ENCODE measurements around the gene IL17REL. TPM values are rescaled to one million over a fixed set of nuclear protein-coding genes. Genes with fewer than 3 reads are reported as not detected.

IL17REL gene
- total and polyA plus RNA-seq, 2 of the 13 experiments (the other 11 are each of a cell fraction or from before 2014, with no cell fraction given) = not detected

DNA sequence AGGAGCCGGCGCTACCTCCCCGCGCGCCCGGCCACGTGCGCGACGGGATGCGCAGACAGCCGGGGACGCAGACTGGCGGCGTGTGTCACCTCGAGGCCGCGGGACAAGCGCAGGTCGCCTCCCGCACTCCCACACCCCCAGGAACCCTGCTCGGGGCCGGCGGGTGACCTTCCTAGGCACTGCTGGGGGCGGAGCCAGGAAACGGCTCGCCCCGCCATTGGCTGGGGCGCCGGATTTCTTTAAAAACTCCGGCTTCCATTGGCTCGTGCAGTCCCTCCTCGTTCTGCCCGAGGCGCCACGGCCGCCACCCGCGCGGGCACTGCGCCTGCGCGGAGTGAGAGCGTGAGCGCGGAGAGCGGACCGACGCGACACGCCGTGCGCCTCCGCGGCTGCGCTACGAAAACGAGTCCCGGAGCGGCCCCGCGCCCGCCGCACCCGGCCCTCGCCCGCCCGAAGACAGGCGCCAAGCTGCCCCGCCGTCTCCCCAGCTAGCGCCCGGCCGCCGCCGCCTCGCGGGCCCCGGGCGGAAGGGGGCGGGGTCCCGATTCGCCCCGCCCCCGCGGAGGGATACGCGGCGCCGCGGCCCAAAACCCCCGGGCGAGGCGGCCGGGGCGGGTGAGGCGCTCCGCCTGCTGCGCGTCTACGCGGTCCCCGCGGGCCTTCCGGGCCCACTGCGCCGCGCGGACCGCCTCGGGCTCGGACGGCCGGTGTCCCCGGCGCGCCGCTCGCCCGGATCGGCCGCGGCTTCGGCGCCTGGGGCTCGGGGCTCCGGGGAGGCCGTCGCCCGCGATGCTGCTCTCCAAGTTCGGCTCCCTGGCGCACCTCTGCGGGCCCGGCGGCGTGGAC is 52.2 kb downstream of the IL17REL start, which contains the start of gene PIM3 (continued):
- TF ChIP-seq ZNF639 (CRISPR knock-in tag; conservative IDR thresholded peaks at IDR 0.05) = no peak; the same call in 1 of the 2 replicates
- peak; percentile 5 for TF ChIP-seq CBX1 (IDR thresholded peaks at IDR 0.05; ENCODE audit: low read depth)
- peak; percentile 28; the same call in 1 of the 2 replicates for TF ChIP-seq ZBTB42 (CRISPR knock-in tag; IDR thresholded peaks at IDR 0.05)
- peak; percentile 57 for TF ChIP-seq NR2C2 (CRISPR knock-in tag; IDR thresholded peaks at IDR 0.05; ENCODE audit: borderline replicate concordance)
- peak; percentile 64; the same call in 1 of the 2 replicates for TF ChIP-seq ZMYM4 (CRISPR knock-in tag; IDR thresholded peaks at IDR 0.05)
- TF ChIP-seq, protein P1, sequence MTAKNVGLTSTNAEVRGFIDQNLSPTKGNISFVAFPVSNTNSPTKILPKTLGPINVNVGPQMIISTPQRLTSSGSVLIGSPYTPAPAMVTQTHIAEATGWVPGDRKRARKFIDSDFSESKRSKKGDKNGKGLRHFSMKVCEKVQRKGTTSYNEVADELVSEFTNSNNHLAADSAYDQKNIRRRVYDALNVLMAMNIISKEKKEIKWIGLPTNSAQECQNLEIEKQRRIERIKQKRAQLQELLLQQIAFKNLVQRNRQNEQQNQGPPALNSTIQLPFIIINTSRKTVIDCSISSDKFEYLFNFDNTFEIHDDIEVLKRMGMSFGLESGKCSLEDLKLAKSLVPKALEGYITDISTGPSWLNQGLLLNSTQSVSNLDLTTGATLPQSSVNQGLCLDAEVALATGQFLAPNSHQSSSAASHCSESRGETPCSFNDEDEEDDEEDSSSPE (CRISPR knock-in tag; IDR thresholded peaks at IDR 0.05) = peak; percentile 73
- TF ChIP-seq ZNF773 (CRISPR knock-in tag; IDR thresholded peaks at IDR 0.05; ENCODE audit: borderline replicate concordance) = peak; percentile 88; the same call in 1 of the 2 replicates
- TF ChIP-seq, protein P2, sequence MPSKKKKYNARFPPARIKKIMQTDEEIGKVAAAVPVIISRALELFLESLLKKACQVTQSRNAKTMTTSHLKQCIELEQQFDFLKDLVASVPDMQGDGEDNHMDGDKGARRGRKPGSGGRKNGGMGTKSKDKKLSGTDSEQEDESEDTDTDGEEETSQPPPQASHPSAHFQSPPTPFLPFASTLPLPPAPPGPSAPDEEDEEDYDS (CRISPR knock-in tag; IDR thresholded peaks at IDR 0.05) = peak; percentile 99
- TF ChIP-seq NFIC (IDR thresholded peaks at IDR 0.05; ENCODE audit: low read length) = no peak
- no peak for TF ChIP-seq GZF1 (CRISPR knock-in tag; IDR thresholded peaks at IDR 0.05)
- TF ChIP-seq, protein P3, sequence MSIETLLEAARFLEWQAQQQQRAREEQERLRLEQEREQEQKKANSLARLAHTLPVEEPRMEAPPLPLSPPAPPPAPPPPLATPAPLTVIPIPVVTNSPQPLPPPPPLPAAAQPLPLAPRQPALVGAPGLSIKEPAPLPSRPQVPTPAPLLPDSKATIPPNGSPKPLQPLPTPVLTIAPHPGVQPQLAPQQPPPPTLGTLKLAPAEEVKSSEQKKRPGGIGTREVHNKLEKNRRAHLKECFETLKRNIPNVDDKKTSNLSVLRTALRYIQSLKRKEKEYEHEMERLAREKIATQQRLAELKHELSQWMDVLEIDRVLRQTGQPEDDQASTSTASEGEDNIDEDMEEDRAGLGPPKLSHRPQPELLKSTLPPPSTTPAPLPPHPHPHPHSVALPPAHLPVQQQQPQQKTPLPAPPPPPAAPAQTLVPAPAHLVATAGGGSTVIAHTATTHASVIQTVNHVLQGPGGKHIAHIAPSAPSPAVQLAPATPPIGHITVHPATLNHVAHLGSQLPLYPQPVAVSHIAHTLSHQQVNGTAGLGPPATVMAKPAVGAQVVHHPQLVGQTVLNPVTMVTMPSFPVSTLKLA (IDR thresholded peaks at IDR 0.05) = peak; percentile 50
- TF ChIP-seq, protein P4, sequence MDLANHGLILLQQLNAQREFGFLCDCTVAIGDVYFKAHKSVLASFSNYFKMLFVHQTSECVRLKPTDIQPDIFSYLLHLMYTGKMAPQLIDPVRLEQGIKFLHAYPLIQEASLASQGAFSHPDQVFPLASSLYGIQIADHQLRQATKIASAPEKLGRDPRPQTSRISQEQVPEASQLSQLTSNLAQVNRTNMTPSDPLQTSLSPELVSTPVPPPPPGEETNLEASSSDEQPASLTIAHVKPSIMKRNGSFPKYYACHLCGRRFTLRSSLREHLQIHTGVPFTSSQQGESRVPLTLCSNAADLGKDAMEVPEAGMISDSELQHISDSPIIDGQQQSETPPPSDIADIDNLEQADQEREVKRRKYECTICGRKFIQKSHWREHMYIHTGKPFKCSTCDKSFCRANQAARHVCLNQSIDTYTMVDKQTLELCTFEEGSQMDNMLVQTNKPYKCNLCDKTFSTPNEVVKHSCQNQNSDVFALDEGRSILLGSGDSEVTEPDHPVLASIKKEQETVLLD (CRISPR knock-in tag; IDR thresholded peaks at IDR 0.05; ENCODE audit: low read depth) = peak; percentile 71; the same call in 1 of the 2 replicates
- TF ChIP-seq ZNF383 (CRISPR knock-in tag; IDR thresholded peaks at IDR 0.05; ENCODE audit: borderline replicate concordance) = no peak
- TF ChIP-seq, protein P5, sequence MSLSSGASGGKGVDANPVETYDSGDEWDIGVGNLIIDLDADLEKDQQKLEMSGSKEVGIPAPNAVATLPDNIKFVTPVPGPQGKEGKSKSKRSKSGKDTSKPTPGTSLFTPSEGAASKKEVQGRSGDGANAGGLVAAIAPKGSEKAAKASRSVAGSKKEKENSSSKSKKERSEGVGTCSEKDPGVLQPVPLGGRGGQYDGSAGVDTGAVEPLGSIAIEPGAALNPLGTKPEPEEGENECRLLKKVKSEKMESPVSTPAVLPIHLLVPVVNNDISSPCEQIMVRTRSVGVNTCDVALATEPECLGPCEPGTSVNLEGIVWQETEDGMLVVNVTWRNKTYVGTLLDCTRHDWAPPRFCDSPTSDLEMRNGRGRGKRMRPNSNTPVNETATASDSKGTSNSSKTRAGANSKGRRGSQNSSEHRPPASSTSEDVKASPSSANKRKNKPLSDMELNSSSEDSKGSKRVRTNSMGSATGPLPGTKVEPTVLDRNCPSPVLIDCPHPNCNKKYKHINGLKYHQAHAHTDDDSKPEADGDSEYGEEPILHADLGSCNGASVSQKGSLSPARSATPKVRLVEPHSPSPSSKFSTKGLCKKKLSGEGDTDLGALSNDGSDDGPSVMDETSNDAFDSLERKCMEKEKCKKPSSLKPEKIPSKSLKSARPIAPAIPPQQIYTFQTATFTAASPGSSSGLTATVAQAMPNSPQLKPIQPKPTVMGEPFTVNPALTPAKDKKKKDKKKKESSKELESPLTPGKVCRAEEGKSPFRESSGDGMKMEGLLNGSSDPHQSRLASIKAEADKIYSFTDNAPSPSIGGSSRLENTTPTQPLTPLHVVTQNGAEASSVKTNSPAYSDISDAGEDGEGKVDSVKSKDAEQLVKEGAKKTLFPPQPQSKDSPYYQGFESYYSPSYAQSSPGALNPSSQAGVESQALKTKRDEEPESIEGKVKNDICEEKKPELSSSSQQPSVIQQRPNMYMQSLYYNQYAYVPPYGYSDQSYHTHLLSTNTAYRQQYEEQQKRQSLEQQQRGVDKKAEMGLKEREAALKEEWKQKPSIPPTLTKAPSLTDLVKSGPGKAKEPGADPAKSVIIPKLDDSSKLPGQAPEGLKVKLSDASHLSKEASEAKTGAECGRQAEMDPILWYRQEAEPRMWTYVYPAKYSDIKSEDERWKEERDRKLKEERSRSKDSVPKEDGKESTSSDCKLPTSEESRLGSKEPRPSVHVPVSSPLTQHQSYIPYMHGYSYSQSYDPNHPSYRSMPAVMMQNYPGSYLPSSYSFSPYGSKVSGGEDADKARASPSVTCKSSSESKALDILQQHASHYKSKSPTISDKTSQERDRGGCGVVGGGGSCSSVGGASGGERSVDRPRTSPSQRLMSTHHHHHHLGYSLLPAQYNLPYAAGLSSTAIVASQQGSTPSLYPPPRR (CRISPR knock-in tag; IDR thresholded peaks at IDR 0.05; ENCODE audit: borderline replicate concordance) = peak; percentile 55; the same call in 1 of the 2 replicates
- TF ChIP-seq ZNF143 (CRISPR knock-in tag; IDR thresholded peaks at IDR 0.05) = peak; percentile 51; the same call in 1 of the 2 replicates

Measured in HepG2 (cell line).